GM15510 (cell line): ENCODE data around the gene BLOC1S5.

ENCODE experiments used
- POLR2A ChIP-seq: IDR thresholded peaks from 3 replicates; pipeline ENCODE4 v1.6.1; 2011; ENCODE audit warnings: borderline replicate concordance; ENCODE audit not compliant: insufficient read length; ENCODE audit errors: extremely low read depth

Gene BLOC1S5

GRCh38 chr6:8063761-8064637 is at the start of gene BLOC1S5:
Gene BLOC1S5 (minus strand): TSS chr6:8064389. CDS start chr6:8064376, 13 bp downstream.
- TF ChIP-seq POLR2A = peak; percentile 80

- TF ChIP-seq POLR2A = no peak
Measured at GRCh38 chr6:8113131-8113654, 49.0 kb upstream of the BLOC1S5 start.

- no peak for TF ChIP-seq POLR2A
Measured at GRCh38 chr6:8110725-8111124, 46.5 kb upstream of the BLOC1S5 start.

GRCh38 chr6:8110117-8110721 is 46.0 kb upstream of the BLOC1S5 start:
- TF ChIP-seq POLR2A = no peak

GRCh38 chr6:8108759-8109539 is 44.8 kb upstream of the BLOC1S5 start:
- TF ChIP-seq POLR2A = no peak

- TF ChIP-seq POLR2A = no peak
Measured at GRCh38 chr6:8108031-8108660, 44.0 kb upstream of the BLOC1S5 start.

- TF ChIP-seq POLR2A = no peak
Measured at GRCh38 chr6:8105791-8106190, 41.6 kb upstream of the BLOC1S5 start.

GRCh38 chr6:8103726-8104125 is 39.5 kb upstream of the BLOC1S5 start:
- no peak for TF ChIP-seq POLR2A

- peak; percentile 72 for TF ChIP-seq POLR2A
Measured at GRCh38 chr6:8102122-8102958, 38.2 kb upstream of the BLOC1S5 start, which contains the start of gene EEF1E1. Gene EEF1E1 (minus strand): TSS chr6:8102548. CDS start chr6:8102521, 27 bp downstream.

- no peak for TF ChIP-seq POLR2A
Measured at GRCh38 chr6:8100159-8100854, 36.1 kb upstream of the BLOC1S5 start.

GRCh38 chr6:8090650-8091049 is 26.5 kb upstream of the BLOC1S5 start:
- no peak for TF ChIP-seq POLR2A

- no peak for TF ChIP-seq POLR2A
Measured at GRCh38 chr6:8088886-8089285, 24.7 kb upstream of the BLOC1S5 start.
